GM18951 (cell line): ENCODE data around the gene EPN3.

Experiments
- POLR2A ChIP-seq: IDR thresholded peaks from 4 replicates; pipeline ENCODE4 v1.6.1; 2011; ENCODE audit warnings: mild to moderate bottlenecking; ENCODE audit not compliant: insufficient read length, insufficient read depth; ENCODE audit errors: extremely low read depth
- in situ Hi-C: fragments of 300-500 bp; cut with MboI; formaldehyde crosslinking; loops from one replicate; pipeline ENCODE4 v1.12.0; 2022; ENCODE audit warnings: low sequenced_read_pairs, mixed read lengths, inconsistent platforms; ENCODE audit not compliant: unreplicated experiment

The EPN3 gene

GRCh38 chr17:50533185-50533584 lies 650 bp downstream of the EPN3 start:
- in situ Hi-C loops: no loop called here
- TF ChIP-seq POLR2A: no peak

GRCh38 chr17:50533720-50534148 lies 1.2 kb downstream of the EPN3 start:
- TF ChIP-seq POLR2A: no peak
- in situ Hi-C loops: no loop called here

- in situ Hi-C loops: no loop called here
These were observed 1.9 kb downstream of the EPN3 start for GRCh38 chr17:50534222-50534978.

GRCh38 chr17:50534979-50535326 lies 2.4 kb downstream of the EPN3 start:
- no peak for TF ChIP-seq POLR2A
- in situ Hi-C loops: no loop called here

More at GRCh38 chr17:50534222-50534978, 1.9 kb downstream of the EPN3 start:
- no peak for TF ChIP-seq POLR2A

- in situ Hi-C loops: no loop called here
These were observed 2.9 kb downstream of the EPN3 start for GRCh38 chr17:50535407-50535806.

GRCh38 chr17:50536683-50537646 lies 4.4 kb downstream of the EPN3 start:
- TF ChIP-seq POLR2A: no peak
- in situ Hi-C loops: no loop called here

More at GRCh38 chr17:50535407-50535806, 2.9 kb downstream of the EPN3 start:
- TF ChIP-seq POLR2A: no peak

- in situ Hi-C loops: no loop called here
- TF ChIP-seq POLR2A: no peak
These were observed 5.4 kb downstream of the EPN3 start for GRCh38 chr17:50537721-50538548.

GRCh38 chr17:50538549-50539410 lies 6.2 kb downstream of the EPN3 start:
- in situ Hi-C loops: no loop called here
- TF ChIP-seq POLR2A: no peak

- TF ChIP-seq POLR2A: no peak
- in situ Hi-C loops: no loop called here
These were observed 7.4 kb downstream of the EPN3 start for GRCh38 chr17:50539762-50540559.

- no peak for TF ChIP-seq POLR2A
- in situ Hi-C loops: no loop called here
These were observed 8.2 kb downstream of the EPN3 start for GRCh38 chr17:50540560-50541401.

- no peak for TF ChIP-seq POLR2A
- in situ Hi-C loops: no loop called here
These were observed 8.8 kb downstream of the EPN3 start for GRCh38 chr17:50541402-50541715.
